NOMO-1 treated with dmso at 0.1 percent for 144 hours (cell line): Measurements from ENCODE around the gene EMC9.

Experiments used
- DNase-seq: peaks from one replicate; lab custom pipeline; 2025; ENCODE audit not compliant: unreplicated experiment; lab: John Stamatoyannopoulos, UW

The EMC9 gene

DNA sequence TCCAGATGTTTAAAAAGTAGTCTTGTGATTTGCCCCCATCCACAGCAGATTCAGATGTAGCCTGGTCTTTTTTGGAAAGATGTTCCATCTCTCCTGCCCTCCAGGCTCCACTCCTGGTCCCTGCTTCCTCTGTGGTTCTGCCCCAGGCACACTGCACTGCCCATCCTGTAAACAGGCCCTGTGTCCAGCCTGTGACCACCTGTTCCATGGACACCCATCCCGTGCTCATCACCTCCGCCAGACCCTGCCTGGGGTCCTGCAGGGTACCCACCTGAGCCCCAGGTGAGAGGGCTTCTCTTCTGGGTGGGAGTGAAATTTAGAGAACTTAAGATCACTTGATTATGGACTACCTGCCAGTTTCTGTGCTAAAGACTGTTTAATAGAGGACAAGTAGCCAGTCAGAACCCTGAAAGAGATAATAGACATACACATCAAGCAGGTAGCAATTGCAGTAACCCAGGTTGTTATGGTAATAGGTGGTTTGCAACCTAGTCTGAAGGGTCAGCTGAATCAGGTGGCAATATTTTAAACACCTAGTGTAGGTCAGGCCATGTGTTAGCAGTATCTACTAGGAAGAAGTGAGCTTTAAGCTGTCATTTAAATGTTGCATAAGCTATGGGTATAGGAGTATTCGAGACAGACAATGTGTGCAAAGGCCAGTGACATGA, 8.0 kb upstream of the EMC9 start:
- DNase-seq: no peak

DNA sequence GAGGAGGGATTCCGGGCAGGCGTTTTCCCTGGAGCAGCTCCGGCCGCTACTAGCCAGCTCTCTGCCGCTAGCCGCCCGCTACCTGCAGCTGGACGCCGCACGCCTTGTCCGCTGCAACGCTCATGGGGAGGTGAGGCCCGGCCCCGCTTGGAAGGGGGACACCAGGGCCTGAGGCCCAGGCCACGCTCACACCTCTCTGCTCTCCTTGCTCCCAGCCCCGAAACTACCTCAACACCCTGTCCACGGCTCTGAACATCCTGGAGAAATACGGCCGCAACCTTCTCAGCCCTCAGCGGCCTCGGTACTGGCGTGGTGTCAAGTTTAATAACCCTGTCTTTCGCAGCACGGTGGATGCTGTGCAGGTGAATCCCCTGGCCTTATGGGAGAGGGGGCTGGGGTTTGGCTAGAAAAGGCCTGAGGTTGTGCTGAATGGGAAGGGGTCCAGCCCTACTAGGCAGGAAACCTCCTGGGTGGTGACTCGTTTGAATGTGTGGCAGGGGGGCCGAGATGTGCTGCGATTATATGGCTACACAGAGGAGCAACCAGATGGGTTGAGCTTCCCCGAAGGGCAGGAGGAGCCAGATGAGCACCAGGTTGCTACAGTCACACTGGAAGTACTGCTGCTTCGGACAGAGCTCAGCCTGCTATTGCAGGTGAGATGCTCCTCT, 6.5 kb upstream of the EMC9 start:
- DNase-seq: no peak

DNA sequence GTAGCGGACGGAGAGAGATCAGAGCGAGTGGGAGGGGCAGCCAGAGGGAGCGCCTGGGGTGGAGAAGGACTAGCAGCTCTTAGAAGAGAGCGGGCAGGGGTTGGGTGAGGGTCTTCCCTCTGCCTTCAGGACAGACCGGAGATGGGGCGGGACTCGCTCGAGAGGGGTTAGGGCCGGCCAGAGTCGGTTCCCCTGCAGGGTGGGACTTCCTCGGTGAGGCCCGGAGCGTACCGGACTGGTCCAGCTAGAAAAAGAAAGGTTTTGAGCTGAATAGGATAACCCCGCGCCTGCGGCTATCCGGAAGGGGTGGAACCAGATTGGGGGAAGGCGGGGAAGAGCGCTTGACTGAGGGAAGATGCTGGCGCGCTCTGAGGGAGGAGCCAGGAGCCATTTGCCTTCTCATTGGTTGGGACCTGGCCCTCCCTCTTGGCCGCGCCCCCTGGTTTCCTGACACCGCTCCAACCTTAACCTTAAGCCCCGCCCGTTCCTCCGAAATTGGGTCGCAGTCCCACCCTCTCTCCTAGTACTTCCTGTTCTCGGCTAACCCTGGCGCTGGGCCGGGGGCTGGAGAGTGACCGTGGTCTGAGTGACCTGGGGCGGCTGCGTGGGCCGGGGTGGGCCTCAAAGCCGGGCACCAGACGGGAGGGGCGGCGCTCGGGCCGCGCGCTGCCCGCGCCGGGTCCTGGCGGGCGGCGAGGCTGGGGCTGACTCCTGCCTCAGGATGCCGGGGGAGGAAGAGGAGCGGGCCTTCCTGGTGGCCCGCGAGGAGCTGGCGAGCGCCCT, 5.8 kb upstream of the EMC9 start, which contains the start of gene RNF31:
Gene RNF31, plus strand, starts transcription at position 521 of the 783 bp plus-strand sequence. Its CDS starts 201 bp downstream, at position 722.
- DNase-seq: peak; percentile 98

DNA sequence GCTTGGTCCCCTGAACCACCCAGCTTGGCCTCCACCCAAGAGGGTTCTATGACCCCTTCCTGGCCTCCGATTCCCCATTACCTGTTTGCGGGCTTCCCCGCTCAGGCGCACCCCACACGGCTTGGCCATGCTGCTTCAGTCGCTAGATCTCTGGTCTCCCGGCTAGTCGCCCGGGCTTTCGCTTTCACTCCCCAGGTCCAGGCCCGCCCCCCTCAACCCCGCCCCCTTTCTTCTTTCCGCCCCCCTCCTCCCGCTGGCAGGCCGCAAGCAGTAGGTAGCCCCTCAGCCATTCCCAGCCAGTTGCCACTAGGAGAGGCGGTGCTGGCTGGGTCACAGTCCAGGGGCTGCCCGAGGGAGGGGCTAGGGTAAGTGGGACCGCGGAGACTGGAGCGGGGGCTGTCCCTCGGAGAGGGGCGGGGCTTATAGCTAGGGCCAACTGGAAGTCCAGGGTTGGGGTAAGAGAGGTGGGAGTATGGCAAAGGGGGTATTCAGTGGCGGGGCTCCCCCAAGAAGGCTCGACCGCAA, 5.1 kb upstream of the EMC9 start, which contains the start of gene PSME2:
Gene PSME2, minus strand, starts transcription at position 158 of the 525 bp plus-strand sequence. Its CDS starts 29 bp downstream, at position 129.
- DNase-seq: peak; percentile 96

DNA sequence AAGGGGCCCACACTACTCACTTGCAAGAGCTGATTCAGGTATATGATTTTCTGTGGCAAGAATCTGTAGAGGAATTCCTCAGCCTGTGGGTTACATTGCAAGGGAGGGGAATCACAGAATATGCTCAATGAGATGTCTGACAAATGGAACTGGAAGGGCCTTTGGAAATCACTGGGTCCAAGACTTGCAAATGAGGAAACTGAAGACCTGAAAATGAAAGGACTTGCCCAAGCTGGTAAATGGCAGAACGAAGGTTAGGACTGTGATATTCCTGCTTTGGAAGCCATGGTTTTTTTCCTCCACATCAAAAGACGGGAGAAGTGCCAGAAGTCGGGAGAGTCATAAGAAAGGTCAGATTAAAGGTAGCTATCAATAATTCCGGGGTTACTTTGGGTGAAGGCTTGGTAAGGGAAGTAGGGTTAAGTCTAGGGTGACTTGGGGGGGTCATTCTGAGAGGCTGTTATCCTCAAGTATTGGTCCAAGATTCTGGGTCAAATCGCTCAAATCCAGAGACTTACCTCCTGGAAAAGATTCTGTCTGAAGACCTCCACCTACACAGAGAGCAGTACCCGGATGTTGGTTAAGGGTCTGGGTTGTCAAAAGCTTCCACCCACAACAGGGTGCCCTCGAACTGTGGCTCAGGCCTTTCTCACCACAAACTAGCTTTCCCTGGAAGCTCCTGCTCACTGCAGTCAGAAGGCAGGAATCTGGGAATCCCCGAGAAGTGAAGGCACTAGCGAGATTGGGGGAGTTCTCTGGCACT, 4.5 kb upstream of the EMC9 start:
- DNase-seq: peak; percentile 23

DNA sequence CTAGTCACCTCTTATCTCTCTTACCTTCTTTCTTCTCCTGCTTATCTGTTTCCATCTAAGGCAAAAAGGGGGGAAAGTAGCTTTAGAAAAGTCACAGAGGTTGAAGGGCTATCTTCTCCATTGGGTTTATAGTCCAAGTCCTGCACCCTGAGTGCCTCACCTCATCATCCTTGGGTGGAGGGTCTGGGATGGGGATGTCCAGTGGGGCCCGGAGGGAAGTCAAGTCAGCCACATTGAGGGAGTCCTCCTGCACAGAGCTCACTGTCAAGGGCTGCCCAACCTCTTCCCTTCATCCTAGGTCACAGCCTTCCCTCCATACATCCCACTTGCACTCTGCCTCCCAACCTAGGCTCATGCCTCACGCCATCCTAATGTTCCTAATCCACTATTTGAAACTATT, 3.8 kb upstream of the EMC9 start:
- DNase-seq: no peak

DNA sequence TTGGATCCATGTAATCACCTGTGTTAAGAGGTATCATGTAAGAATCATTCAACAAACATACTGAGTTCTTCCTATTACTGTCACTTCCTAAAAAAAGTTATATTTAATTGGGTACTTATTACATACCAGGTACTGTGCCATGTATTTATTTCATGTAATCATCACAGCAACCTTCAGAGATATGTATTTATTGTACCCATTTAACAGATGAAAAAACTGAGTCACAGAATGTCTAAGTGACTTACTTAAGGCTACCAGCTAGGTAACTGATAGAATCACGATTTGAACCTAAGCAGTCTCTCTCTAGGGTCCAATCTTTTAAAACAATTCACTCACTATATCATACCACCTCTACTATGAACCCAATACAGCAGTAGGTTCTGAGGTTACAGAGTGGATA, 3.1 kb upstream of the EMC9 start:
- DNase-seq: no peak

DNA sequence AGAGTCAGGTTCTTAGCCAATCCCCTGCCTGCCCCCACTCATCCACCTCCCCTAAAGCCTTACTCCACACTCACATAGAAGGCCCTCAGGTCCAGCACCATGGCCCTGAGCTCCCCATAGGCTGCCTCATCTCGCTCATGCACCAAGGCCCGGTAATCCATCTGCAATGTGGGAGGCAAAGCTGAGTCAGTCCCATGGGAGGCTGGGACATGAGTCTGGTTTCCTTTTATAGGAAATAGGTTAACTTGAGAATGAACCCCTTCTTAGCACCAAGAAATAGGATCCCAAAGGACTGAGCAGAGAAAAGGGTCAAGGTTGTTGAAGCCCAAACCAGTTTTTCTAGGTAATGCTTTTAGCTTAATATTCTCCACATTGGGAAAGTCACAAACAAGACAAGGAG, 2.1 kb upstream of the EMC9 start:
- no peak for DNase-seq

DNA sequence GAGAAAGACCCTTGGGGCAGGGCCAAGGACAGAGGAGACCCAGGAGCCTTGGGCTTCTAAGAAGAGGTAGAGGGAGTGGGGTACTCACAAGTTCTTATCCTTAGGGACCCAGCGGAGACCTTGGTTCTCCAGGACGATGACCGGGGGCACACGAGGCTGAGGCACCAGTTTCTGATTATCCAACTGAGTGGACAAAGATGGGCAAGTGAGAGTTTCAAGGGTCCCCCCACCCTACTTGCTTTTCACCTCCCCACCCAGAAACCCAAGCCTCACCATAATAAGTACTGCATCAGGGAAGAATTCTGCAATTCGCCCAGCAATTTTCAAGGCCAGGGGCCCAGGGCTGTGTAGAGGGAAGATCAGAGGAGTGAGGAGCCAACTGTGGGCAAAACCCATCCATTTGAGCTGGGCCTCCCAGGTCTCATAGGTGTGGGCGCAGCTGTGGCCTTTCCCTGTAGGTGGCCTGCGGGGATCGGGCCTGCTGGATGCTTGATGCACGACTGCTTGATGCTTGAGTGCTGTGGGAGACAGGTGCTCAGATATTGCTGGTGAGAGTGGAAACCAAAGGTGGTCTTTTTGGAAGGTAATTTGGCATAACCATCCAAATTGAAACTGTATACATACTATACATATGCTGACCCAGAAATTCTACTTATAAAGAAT, 2.0 kb downstream of the EMC9 start:
- no peak for DNase-seq

DNA sequence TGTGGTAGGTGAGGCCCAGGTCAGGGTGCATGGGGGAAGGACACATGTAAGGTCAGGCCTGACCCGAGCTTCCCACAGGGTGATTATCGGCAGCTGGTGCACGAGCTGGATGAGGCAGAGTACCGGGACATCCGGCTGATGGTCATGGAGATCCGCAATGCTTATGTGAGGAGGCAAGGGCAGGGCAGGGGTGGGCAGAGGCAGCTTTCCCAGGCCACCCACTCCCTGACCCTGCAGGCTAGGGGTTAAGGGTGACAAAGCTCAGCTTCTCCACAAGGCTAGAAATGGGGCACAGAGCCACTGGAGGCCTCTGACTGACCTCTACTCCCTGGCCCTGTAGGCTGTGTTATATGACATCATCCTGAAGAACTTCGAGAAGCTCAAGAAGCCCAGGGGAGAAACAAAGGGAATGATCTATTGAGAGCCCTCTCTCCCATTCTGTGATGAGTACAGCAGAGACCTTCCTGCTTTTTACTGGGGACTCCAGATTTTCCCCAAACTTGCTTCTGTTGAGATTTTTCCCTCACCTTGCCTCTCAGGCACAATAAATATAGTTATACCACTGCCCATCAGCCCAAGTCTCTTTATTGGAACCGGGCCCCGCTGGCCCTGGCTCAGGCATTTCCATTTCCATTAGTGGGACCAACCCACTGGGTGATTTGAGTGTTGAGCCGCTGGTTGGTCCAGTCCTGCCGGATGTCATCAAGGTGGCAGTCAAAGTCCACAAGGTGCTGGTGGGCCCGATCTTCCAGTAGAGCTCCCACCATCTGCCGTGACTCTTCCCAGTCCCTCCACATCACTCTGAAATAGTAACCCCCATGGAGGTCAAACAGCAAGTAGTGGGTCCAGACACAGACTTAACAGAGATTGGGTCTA, 2.8 kb downstream of the EMC9 start:
- DNase-seq: no peak

DNA sequence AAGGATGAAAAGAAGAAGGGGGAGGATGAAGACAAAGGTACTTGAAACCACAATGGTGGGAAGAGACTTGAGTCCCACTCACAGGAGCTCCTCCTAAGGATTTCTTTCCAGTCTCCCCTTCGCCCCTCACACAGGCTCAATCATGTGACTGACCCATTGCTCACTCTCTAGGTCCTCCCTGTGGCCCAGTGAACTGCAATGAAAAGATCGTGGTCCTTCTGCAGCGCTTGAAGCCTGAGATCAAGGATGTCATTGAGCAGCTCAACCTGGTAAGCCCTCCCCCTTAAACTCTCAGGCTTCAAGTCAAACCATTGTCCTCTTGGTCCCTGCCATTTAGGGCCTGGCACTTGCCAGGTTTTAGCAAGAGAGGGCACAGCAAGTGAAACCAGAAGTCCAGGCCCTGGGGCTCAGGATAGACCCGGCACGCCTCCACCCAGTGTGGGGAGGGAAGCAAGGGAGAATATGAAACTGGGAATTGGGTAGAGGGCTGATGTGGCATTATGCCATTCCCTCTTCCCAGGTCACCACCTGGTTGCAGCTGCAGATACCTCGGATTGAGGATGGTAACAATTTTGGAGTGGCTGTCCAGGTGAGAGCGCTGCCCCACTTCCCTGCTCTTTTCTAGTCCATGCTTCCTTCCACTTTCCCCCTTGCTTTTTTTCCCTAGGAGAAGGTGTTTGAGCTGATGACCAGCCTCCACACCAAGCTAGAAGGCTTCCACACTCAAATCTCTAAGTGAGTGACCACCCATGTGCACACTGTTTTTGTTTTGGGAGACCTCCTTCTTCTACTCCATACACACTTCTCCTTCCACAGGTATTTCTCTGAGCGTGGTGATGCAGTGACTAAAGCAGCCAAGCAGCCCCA, 3.6 kb downstream of the EMC9 start:
- DNase-seq: no peak

DNA sequence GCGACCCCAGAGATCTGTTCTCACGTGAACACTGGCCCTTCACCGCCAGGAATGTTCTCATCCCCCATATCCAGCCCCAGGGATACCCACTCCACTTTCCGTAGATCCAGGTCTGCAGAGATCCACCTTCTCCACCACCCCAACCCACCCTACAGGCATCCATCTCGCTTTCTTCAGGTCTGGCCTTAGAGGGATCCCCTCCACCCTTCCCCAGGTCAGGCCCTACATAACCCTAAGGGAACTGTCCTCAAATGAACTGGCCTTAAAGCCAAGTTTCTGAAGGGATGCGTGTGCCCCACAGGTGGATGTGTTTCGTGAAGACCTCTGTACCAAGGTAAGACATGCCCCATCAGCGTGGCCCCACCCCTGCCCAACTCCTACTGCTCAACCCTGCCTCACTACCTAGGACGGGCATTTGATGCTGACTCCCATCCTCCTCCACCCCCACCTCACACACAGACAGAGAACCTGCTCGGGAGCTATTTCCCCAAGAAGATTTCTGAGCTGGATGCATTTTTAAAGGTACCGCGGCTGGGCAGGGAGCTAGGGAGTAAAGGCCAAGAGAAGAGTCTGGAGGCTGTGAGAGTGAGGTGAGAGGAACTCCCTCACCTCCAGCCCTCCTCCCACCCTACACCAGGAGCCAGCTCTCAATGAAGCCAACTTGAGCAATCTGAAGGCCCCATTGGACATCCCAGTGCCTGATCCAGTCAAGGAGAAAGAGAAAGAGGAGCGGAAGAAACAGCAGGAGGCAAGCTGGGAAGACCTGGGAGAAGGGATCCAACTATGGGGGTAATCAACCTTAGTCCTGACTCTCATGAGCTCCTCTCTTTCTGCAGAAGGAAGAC, 4.5 kb downstream of the EMC9 start:
- DNase-seq: no peak

DNA sequence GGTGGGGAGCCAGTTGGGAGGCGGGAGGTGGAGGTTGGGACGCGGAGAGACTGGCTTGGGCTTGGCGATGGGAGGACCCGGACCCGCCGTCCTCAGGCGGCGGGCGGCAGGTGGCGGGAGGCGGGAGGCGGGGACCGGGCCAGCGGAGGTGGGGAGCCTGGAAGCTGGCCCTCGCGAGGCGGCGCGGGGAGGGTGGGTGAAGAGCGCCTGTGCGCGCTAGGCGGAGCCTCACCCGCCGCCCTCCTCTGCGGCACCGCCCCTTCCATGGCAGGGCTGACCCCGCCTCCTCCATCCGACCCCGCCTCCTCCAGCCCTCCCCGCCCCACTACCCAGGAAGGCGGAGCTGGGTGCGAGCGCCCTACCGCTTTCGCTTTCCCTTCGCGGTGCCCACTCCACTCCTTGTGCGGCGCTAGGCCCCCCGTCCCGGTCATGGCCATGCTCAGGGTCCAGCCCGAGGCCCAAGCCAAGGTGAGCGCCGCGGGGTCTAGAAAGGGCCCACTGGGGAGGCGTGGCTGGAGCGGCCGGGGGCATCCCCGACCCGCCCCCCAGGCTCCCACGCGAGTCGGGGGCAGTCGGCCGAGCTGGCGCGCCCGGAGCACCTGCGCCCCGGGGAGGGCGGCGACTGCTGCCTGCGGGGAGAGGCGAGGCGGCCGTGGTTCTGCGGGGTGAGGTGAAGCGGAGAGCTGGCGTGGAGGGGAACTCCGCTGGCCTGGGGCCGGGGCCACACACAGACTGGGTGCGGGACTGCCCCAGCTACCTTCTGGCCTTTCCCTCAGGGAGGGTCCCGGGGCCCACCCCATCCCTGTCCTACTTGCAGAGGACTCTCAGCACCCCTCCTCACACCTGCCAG, 5.3 kb downstream of the EMC9 start, which contains the start of gene PSME1:
Gene PSME1, plus strand, starts transcription at position 361 of the 850 bp plus-strand sequence. Its CDS starts 69 bp downstream, at position 430.
- DNase-seq: peak; percentile 85

DNA sequence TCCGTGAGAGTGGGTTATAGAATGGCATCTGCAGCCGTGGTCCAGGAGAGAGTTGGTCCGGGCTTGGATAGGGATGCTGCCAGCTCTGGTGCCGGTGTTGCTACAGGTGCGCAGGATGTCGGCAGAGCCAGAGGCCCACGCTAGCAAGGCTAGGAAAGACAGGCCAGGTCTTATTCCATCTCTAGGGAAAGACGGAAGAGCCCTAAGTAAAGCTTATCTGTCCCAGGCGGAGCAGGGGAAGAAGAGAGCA, 5.9 kb downstream of the EMC9 start:
- DNase-seq: no peak

DNA sequence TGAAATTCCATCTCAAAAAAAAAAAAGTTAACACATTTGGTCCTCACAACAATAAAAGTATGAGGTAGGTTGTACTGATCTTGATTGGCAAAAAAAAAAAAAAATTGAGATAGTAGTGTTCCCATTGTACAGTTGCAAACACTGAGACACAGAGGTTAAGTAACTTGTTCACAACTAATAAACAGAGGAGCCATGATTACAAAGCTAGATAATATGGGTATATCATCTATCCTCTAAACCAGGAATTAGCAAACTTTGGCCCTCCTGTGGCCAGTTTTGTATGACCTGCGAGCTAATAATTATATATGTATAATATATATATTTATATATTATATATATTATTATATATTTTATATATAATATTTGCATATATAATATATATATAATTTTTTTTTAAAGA, 7.7 kb downstream of the EMC9 start:
- DNase-seq: no peak

DNA sequence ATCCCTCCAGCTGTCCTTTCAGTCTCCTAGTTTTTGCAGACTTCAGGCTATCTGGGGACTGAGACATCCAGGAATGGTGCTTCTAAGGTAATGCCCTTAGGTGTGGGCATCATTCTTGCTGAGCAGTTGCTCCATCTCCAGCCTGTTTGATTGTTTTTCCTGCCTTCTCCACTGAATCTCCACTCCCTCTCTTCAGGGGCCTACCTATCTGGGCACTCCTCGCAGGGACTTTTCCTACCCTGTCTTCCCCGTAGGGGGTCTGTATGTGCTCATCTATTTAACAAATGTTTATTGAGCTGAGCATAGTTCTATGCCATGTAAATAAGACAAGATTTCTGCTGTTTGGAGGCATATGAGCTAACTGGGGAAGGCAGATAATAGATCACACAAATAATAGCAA, 8.4 kb downstream of the EMC9 start:
- no peak for DNase-seq
